TTC549 (cell line): ENCODE results near the gene TBC1D32.
"Not testable (repeated sequence)": the region's sequence is repeated elsewhere in the genome, so short reads cannot be mapped to it uniquely, and the experiment has no call there.

Experiments used
- FAIRE-seq: peaks from 2 replicates; lab custom pipeline; 2012; peaks lifted over from hg19 to GRCh38; lab: Jason Lieb, UNC

The TBC1D32 gene

GRCh38 chr6:121334299-121335086 lies at the start of gene TBC1D32:
TSS of gene TBC1D32 (minus strand) at chr6:121334480. CDS start at chr6:121334430, 50 bp downstream.
- FAIRE-seq = no peak

GRCh38 chr6:121383478-121383877 lies 49.2 kb upstream of the TBC1D32 start:
- FAIRE-seq = no peak

- FAIRE-seq = no peak
These were observed 48.3 kb upstream of the TBC1D32 start for GRCh38 chr6:121382467-121383121.

GRCh38 chr6:121376411-121376810 lies 42.1 kb upstream of the TBC1D32 start:
- no peak for FAIRE-seq

- not testable (repeated sequence) for FAIRE-seq
These were observed 39.9 kb upstream of the TBC1D32 start for GRCh38 chr6:121374219-121374618.

GRCh38 chr6:121365536-121366521 lies 31.5 kb upstream of the TBC1D32 start:
- no peak for FAIRE-seq

- FAIRE-seq = no peak
These were observed 22.3 kb upstream of the TBC1D32 start for GRCh38 chr6:121356575-121356974.

- FAIRE-seq = no peak
These were observed 20.5 kb upstream of the TBC1D32 start for GRCh38 chr6:121354764-121355163.

- no peak for FAIRE-seq
These were observed 18.7 kb upstream of the TBC1D32 start for GRCh38 chr6:121352941-121353340.

- no peak for FAIRE-seq
These were observed 17.6 kb upstream of the TBC1D32 start for GRCh38 chr6:121351916-121352315.

GRCh38 chr6:121349596-121349995 lies 15.3 kb upstream of the TBC1D32 start:
- no peak for FAIRE-seq

GRCh38 chr6:121347484-121347883 lies 13.2 kb upstream of the TBC1D32 start:
- no peak for FAIRE-seq

- FAIRE-seq = no peak
These were observed 10.3 kb upstream of the TBC1D32 start for GRCh38 chr6:121344539-121344938.

GRCh38 chr6:121339639-121340226 lies 5.5 kb upstream of the TBC1D32 start:
- FAIRE-seq = no peak

GRCh38 chr6:121338956-121339355 lies 4.7 kb upstream of the TBC1D32 start:
- no peak for FAIRE-seq

- FAIRE-seq = no peak
These were observed 4.1 kb upstream of the TBC1D32 start for GRCh38 chr6:121338366-121338765.

GRCh38 chr6:121335087-121336008 lies 1.1 kb upstream of the TBC1D32 start:
- FAIRE-seq = no peak

GRCh38 chr6:121333694-121334093 lies 586 bp downstream of the TBC1D32 start:
- not testable (repeated sequence) for FAIRE-seq

- no peak for FAIRE-seq
These were observed 1.1 kb downstream of the TBC1D32 start for GRCh38 chr6:121333196-121333595.

GRCh38 chr6:121330516-121330915 lies 3.8 kb downstream of the TBC1D32 start:
- no peak for FAIRE-seq

GRCh38 chr6:121321282-121321681 lies 13.0 kb downstream of the TBC1D32 start:
- FAIRE-seq = no peak
